Lower leg skin (tissue), 4 donors: ENCODE data around the gene PIEZO2. TPM values are rescaled to one million over a fixed set of nuclear protein-coding genes. Genes with fewer than 3 reads are reported as not detected.

ENCODE experiments used
- DNase-seq, 2 donors: peaks; one replicate each; pipeline ENCODE4 v3.0.0-alpha.2; 2019; ENCODE audit warnings: low spot score in 2 of 2
- H3K4me3 ChIP-seq: fragments of 200-600 bp; sonication (generic); 2 replicates; pipeline ENCODE4 v1.5.1; 2017; ENCODE audit warnings: mild to moderate bottlenecking, low read depth; ENCODE audit not compliant: poor library complexity, severe bottlenecking
- CTCF ChIP-seq, 3 donors: fragments of 450-650 bp; IDR thresholded peaks; one replicate each; pipeline ENCODE4 v1.5.1; 2016; ENCODE audit warnings: antibody characterized with exemption in 3 of 3, mild to moderate bottlenecking in 3 of 3, moderate library complexity in 2 of 3
- POLR2A ChIP-seq, 2 donors: fragments of 450-650 bp; IDR thresholded peaks; one replicate each; pipeline ENCODE4 v1.6.1; 2016 to 2017; ENCODE audit warnings: antibody characterized with exemption in 2 of 2, mild to moderate bottlenecking in 1 of 2, moderate library complexity in 1 of 2
- WGBS, 2 donors: methylation state at CpG; one replicate each; pipeline ENCODE4 v1.1.5; 2018; 5-methylcytosine and 5-hydroxymethylcytosine counted together
- intact Hi-C: fragments of 100-400 bp; cut with DNase I; formaldehyde crosslinking; loops from one replicate; pipeline ENCODE4 v1.15.0; 2023; ENCODE audit warnings: low total_unique reads
- total RNA-seq, 4 donors: library from RNA; depleted of rRNA; stranded (reverse); fragments of >200 nt; gene quantifications; one replicate each; pipeline ENCODE4 v1.1.0, GENCODE V29; 2016

PIEZO2 gene
- total RNA-seq, 4 donors from 2014 or later: 0.30 to 1.8 (median 0.64) TPM

GRCh38 chr18:11163665-11164064, 14.3 kb upstream of the PIEZO2 start:
- no peak for DNase-seq
- intact Hi-C loops: no loop called here
- TF ChIP-seq CTCF (IDR thresholded peaks at IDR 0.05) (no peak), POLR2A (IDR thresholded peaks at IDR 0.05) (no peak)
- WGBS, 2 donors: 36 to 49% methylated on average over 18 of the region's 18 CpGs
- no peak overlapping the region for H3K4me3 ChIP-seq

GRCh38 chr18:11162889-11163288, 13.5 kb upstream of the PIEZO2 start:
- H3K4me3 ChIP-seq: no peak overlapping the region
- intact Hi-C loops: no loop called here
- no peak for TF ChIP-seq POLR2A (IDR thresholded peaks at IDR 0.05)
- no peak for TF ChIP-seq CTCF (IDR thresholded peaks at IDR 0.05)
- 70 to 84% methylated on average over 5 of the region's 5 CpGs for WGBS, 2 donors
- no peak for DNase-seq

GRCh38 chr18:11162462-11162861, 13.1 kb upstream of the PIEZO2 start:
- WGBS, 2 donors: 72 to 73% methylated on average over 3 of the region's 3 CpGs
- no peak for DNase-seq
- no peak for TF ChIP-seq CTCF (IDR thresholded peaks at IDR 0.05)
- no peak for TF ChIP-seq POLR2A (IDR thresholded peaks at IDR 0.05)
- H3K4me3 ChIP-seq: no peak overlapping the region
- intact Hi-C loops: no loop called here

- TF ChIP-seq POLR2A (IDR thresholded peaks at IDR 0.05): no peak
- no peak for TF ChIP-seq CTCF (IDR thresholded peaks at IDR 0.05)
- no peak overlapping the region for H3K4me3 ChIP-seq
- intact Hi-C loops: no loop called here
- 85 to 94% methylated on average over 2 of the region's 2 CpGs for WGBS, 2 donors
- DNase-seq: no peak
Measured at GRCh38 chr18:11160313-11160712, 10.9 kb upstream of the PIEZO2 start.

GRCh38 chr18:11159844-11160243, 10.5 kb upstream of the PIEZO2 start:
- WGBS, 2 donors: 87 to 88% methylated on average over 4 of the region's 4 CpGs

More at GRCh38 chr18:11159844-11160243, 10.5 kb upstream of the PIEZO2 start:
- TF ChIP-seq CTCF (IDR thresholded peaks at IDR 0.05) (no peak), POLR2A (IDR thresholded peaks at IDR 0.05) (no peak)
- DNase-seq: no peak
- no peak overlapping the region for H3K4me3 ChIP-seq
- intact Hi-C loops: no loop called here
